HepG2 (cell line): ENCODE results near the gene TMEM267. TPM values are rescaled to one million over a fixed set of nuclear protein-coding genes. Genes with fewer than 3 reads are reported as not detected.

Experiments
- ARHGAP35 ChIP-seq: sonication (generic); formaldehyde crosslinking; IDR thresholded peaks from 2 replicates; pipeline ENCODE4 v1.9.0; 2022; ENCODE audit warnings: mild to moderate bottlenecking, inconsistent platforms, moderate library complexity, missing genetic modification reagents, borderline replicate concordance
- GATAD2A ChIP-seq: IDR thresholded peaks from 2 replicates; pipeline ENCODE4 v1.6.1; 2016
- MTA1 ChIP-seq: sonication (generic); formaldehyde crosslinking; IDR thresholded peaks from 2 replicates; pipeline ENCODE4 v1.4.0; 2020; ENCODE audit warnings: missing genetic modification reagents, mild to moderate bottlenecking, borderline replicate concordance
- SNAPC4 ChIP-seq: sonication (generic); formaldehyde crosslinking; IDR thresholded peaks from 2 replicates; pipeline ENCODE4 v1.4.0; 2020; ENCODE audit warnings: mild to moderate bottlenecking, missing genetic modification reagents
- THRA ChIP-seq: sonication (generic); formaldehyde crosslinking; IDR thresholded peaks from 2 replicates; pipeline ENCODE4 v1.4.0; 2020; ENCODE audit warnings: missing genetic modification reagents, borderline replicate concordance
- ZBED4 ChIP-seq: sonication (generic); formaldehyde crosslinking; IDR thresholded peaks from 2 replicates; pipeline ENCODE4 v1.4.0; 2020; ENCODE audit warnings: missing genetic modification reagents, borderline replicate concordance
- ZNF251 ChIP-seq: sonication (generic); formaldehyde crosslinking; IDR thresholded peaks from 2 replicates; pipeline ENCODE4 v1.9.0; 2021; ENCODE audit warnings: mild to moderate bottlenecking, missing genetic modification reagents
- ZNF280B ChIP-seq: sonication (generic); formaldehyde crosslinking; IDR thresholded peaks from 2 replicates; pipeline ENCODE4 v1.5.0; 2020; ENCODE audit warnings: missing genetic modification reagents, mild to moderate bottlenecking, borderline replicate concordance
- ZNF30 ChIP-seq: sonication (generic); formaldehyde crosslinking; IDR thresholded peaks from 2 replicates; pipeline ENCODE4 v1.5.0; 2020; ENCODE audit warnings: mild to moderate bottlenecking, missing genetic modification reagents
- ZNF34 ChIP-seq: sonication (generic); formaldehyde crosslinking; IDR thresholded peaks from 2 replicates; pipeline ENCODE4 v1.4.0; 2020; ENCODE audit warnings: mild to moderate bottlenecking, missing genetic modification reagents, borderline replicate concordance
- ZNF441 ChIP-seq: sonication (generic); formaldehyde crosslinking; IDR thresholded peaks from 2 replicates; pipeline ENCODE4 v1.7.0; 2021; ENCODE audit warnings: missing genetic modification reagents, borderline replicate concordance
- polyA plus RNA-seq, 8 experiments: library from polyadenylated mRNA; depleted of rRNA in 3 of 8; stranded (reverse) in 7 of 8; unstranded in 1 of 8; fragments of >200 nt; fragmentation: Illumina TruSeq in 4 of 8; extraction: Trizol in 4 of 8; gene quantifications; 2 replicates each; pipeline versions ENCODE4 v1.2.1 to v1.2.3, GENCODE V29; 2011 to 2016; ENCODE audit warnings: low read depth in 4 of 8, missing spikeins in 1 of 8, mixed read lengths in 1 of 8; ENCODE audit not compliant: insufficient read depth in 1 of 8
- total RNA-seq, 5 experiments: library from RNA; depleted of rRNA; stranded (reverse); fragments of >200 nt; fragmentation: Illumina TruSeq; extraction: Trizol; gene quantifications; 2 replicates each; pipeline ENCODE4 v1.2.3, GENCODE V29; 2016; ENCODE audit warnings: low read depth in 1 of 5
- TF ChIP-seq, protein P1 (sequence below): sonication (generic); formaldehyde crosslinking; IDR thresholded peaks from 2 replicates; pipeline ENCODE4 v1.4.0; 2020; ENCODE audit warnings: mild to moderate bottlenecking, missing genetic modification reagents, borderline replicate concordance

The TMEM267 gene
- total and polyA plus RNA-seq, 2 of the 13 experiments (the other 11 are each of a cell fraction or from before 2014, with no cell fraction given), result 8.9 to 12.6 TPM

GRCh38 chr5:43432486-43433375, 50.9 kb downstream of the TMEM267 start (continued):
- TF ChIP-seq ZNF251 (CRISPR knock-in tag) (no peak), THRA (CRISPR knock-in tag) (peak; percentile 83), ZNF30 (CRISPR knock-in tag) (no peak), ZNF441 (peak; percentile 69; the same call in 1 of the 2 replicates), ZNF34 (CRISPR knock-in tag) (no peak), ZBED4 (CRISPR knock-in tag) (peak; percentile 69), ARHGAP35 (CRISPR knock-in tag) (no peak), GATAD2A (CRISPR knock-in tag) (peak; percentile 99), MTA1 (CRISPR knock-in tag) (no peak; the same call in 1 of the 2 replicates), SNAPC4 (CRISPR knock-in tag) (no peak), ZNF280B (CRISPR knock-in tag) (no peak)
- TF ChIP-seq, protein P1, sequence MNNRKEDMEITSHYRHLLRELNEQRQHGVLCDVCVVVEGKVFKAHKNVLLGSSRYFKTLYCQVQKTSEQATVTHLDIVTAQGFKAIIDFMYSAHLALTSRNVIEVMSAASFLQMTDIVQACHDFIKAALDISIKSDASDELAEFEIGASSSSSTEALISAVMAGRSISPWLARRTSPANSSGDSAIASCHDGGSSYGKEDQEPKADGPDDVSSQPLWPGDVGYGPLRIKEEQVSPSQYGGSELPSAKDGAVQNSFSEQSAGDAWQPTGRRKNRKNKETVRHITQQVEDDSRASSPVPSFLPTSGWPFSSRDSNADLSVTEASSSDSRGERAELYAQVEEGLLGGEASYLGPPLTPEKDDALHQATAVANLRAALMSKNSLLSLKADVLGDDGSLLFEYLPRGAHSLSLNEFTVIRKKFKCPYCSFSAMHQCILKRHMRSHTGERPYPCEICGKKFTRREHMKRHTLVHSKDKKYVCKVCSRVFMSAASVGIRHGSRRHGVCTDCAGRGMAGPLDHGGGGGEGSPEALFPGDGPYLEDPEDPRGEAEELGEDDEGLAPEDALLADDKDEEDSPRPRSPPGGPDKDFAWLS, result no peak
